ENCODE data around the gene SMPD3.

DNA sequence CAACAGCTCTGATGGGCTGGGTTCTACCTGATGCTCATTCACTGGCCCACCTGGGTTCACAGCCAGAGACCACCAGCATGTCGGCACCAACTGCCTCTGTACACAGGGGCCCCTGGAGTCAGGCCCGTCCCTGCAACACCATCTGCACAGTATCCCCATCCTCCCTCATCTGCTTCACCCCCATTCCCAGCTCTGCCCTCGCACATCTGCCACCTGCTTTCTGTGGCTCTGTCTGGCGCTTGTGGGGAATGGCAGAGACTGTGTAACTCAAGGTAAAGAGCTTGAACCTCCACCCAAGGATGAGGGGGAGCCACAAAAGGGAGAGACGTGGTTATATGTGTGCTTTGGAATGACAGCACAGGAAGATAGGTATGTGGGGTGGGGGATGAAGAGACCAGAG, 27.2 kb downstream of the SMPD3 start:
- TF ChIP-seq POLR2A (IDR thresholded peaks at IDR 0.05) (no peak), EP300 (IDR thresholded peaks at IDR 0.05) (no peak)
- TF ChIP-seq, protein P1, sequence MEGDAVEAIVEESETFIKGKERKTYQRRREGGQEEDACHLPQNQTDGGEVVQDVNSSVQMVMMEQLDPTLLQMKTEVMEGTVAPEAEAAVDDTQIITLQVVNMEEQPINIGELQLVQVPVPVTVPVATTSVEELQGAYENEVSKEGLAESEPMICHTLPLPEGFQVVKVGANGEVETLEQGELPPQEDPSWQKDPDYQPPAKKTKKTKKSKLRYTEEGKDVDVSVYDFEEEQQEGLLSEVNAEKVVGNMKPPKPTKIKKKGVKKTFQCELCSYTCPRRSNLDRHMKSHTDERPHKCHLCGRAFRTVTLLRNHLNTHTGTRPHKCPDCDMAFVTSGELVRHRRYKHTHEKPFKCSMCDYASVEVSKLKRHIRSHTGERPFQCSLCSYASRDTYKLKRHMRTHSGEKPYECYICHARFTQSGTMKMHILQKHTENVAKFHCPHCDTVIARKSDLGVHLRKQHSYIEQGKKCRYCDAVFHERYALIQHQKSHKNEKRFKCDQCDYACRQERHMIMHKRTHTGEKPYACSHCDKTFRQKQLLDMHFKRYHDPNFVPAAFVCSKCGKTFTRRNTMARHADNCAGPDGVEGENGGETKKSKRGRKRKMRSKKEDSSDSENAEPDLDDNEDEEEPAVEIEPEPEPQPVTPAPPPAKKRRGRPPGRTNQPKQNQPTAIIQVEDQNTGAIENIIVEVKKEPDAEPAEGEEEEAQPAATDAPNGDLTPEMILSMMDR (IDR thresholded peaks at IDR 0.05) = no peak
